ENCODE data around the gene PDE11A. TPM values are rescaled to one million over a fixed set of nuclear protein-coding genes. Genes with fewer than 3 reads are reported as not detected.

The PDE11A gene
- total and polyA plus RNA-seq, 2 donors from 2014 or later, result 0.58 to 0.82 TPM

DNA sequence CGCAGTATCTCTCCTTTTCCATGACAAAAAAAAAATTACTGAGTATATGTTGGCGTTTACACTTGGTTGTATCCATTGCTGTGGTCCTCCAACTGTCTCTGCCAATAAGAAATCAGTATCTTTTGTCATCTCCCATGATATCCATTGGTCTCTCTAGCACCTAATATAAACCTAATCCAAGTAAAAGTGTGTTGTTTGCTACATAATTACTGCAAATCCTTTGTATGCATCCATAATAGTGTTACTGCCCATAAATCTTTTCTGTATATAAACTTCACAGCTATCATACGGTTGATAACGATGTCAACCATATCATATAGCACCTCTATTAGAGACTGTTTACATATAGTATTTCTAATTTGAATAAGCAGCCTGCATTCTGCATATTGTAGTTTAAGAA lies 453.1 kb downstream of the PDE11A start:
- intact Hi-C loops (cut with DNase I), result no loop called here
- Histone ChIP-seq H3K36me3 (ENCODE audit: control insufficient read depth in 2 of 3, insufficient read depth in 3 of 3, low read length in 3 of 3) (no peaks in the 10 kb centered on the region), H3K27ac (ENCODE audit: low read depth in 2 of 2, low read length in 2 of 2) (no peak overlapping the region), H3K4me3 (ENCODE audit: low read length in 3 of 3) (peak overlapping the region in 2 of 3 donors; percentile 89 to 95), H3K9me3 (ENCODE audit: control insufficient read depth in 2 of 3, insufficient read depth in 1 of 3, low read length in 3 of 3) (peaks cover 0 to 4% (median 0%) of the 10 kb centered on the region in 3 donors), H3K4me1 (ENCODE audit: control insufficient read depth in 2 of 3, insufficient read depth in 2 of 3, low read depth in 1 of 3, low read length in 3 of 3) (peaks cover 0 to 4% (median 2%) of the 10 kb centered on the region in 3 donors), H3K9ac (ENCODE audit: low read length in 3 of 3) (peak overlapping the region in 1 of 3 donors; percentile 89), H3K27me3 (ENCODE audit: control insufficient read depth, insufficient read depth, low read length) (no peaks in the 10 kb centered on the region)
- TF ChIP-seq, protein P1, sequence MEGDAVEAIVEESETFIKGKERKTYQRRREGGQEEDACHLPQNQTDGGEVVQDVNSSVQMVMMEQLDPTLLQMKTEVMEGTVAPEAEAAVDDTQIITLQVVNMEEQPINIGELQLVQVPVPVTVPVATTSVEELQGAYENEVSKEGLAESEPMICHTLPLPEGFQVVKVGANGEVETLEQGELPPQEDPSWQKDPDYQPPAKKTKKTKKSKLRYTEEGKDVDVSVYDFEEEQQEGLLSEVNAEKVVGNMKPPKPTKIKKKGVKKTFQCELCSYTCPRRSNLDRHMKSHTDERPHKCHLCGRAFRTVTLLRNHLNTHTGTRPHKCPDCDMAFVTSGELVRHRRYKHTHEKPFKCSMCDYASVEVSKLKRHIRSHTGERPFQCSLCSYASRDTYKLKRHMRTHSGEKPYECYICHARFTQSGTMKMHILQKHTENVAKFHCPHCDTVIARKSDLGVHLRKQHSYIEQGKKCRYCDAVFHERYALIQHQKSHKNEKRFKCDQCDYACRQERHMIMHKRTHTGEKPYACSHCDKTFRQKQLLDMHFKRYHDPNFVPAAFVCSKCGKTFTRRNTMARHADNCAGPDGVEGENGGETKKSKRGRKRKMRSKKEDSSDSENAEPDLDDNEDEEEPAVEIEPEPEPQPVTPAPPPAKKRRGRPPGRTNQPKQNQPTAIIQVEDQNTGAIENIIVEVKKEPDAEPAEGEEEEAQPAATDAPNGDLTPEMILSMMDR (IDR thresholded peaks at IDR 0.05; ENCODE audit: borderline replicate concordance, extremely low read depth, insufficient read depth), result no peak
- no peak for FAIRE-seq
- DNase-seq, result no peak

DNA sequence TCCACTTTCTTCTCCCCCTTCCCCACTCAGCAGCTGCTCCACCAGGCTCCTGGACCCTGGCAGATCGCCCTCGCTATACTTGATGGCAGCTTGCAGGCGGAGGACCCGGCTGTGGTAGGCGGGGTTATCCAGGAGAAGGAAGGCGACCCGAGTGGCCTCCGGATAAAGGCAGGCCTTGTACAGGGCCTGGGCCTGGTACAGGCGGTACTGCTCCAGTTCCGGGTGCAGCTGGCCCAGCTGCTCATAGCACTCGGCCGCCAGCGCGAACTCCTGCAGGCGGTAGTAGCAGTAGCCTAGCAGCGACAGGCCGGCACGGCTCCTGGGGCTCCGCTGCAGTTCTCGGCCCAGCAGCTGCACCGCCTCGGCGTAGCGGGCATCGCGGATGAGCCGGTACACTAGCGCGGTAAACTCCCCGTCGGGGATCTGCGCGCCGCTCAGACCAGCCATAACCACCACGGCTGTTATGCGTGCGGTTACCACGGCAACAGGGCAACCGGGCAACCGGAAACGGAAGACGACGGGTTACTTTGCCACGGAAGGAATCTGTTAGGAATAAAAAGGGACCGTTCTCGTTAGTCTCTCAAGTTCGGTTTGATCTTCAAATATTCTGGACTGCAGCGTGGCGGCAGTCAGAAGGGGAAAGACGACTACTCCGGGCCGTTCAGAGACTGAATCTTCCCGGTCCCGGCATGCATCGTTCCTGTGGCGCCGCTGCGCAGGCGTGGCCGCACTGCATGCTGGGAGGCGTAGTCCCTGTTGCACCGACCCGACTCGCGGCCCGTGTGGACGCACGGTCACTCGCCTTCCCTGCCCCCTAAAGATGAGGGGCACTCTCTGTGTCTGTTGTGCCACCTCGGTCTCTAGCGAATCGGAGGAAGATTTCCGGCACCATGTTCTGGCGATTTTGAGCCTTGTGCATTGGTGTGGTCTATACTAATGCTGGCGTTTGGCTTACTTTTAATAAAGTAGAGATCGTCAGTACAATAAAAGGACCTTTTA lies 454.0 kb downstream of the PDE11A start:
- no peaks in the 10 kb centered on the region for H3K27me3 ChIP-seq (ENCODE audit: control insufficient read depth, insufficient read depth, low read length)
- H3K36me3 ChIP-seq (ENCODE audit: control insufficient read depth in 2 of 3, insufficient read depth in 3 of 3, low read length in 3 of 3), result no peaks in the 10 kb centered on the region
- peak overlapping the region; percentile 89 to 99 (median 95) for H3K4me3 ChIP-seq (ENCODE audit: low read length in 3 of 3)
- intact Hi-C loops (cut with DNase I), result no loop called here
- peaks cover 0 to 4% (median 0%) of the 10 kb centered on the region in 3 donors for H3K9me3 ChIP-seq (ENCODE audit: control insufficient read depth in 2 of 3, insufficient read depth in 1 of 3, low read length in 3 of 3)
- DNase-seq, result peak; percentile 94 to 97 (median 97)
- H3K9ac ChIP-seq (ENCODE audit: low read length in 3 of 3), result peak overlapping the region; percentile 52 to 98 (median 89)
- peak overlapping the region; percentile 98 to 99 for H3K27ac ChIP-seq (ENCODE audit: low read depth in 2 of 2, low read length in 2 of 2)
- peaks cover 0 to 4% (median 2%) of the 10 kb centered on the region in 3 donors for H3K4me1 ChIP-seq (ENCODE audit: control insufficient read depth in 2 of 3, insufficient read depth in 2 of 3, low read depth in 1 of 3, low read length in 3 of 3)
- no peak for FAIRE-seq
- TF ChIP-seq, protein P1 (IDR thresholded peaks at IDR 0.05; ENCODE audit: borderline replicate concordance, extremely low read depth, insufficient read depth), result no peak

DNA sequence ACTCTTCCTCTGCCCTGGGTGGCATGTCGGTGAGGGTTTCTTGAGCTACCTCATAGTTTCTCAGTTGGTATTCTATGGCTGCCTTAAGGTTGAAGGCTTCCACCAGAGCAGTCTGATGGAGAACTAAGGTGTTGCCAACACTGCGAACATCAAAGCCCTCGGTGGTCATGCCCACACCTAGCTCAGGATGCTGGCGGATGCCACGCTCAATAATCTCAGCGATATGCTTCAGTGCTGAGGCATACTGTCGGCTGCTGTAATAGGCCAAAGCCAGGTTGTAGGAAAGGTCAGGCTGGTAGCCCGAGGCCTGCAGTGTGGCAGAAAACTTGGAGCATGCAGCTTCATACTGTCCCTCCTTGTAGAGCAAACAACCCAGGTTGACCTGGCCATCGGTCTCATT lies 454.7 kb downstream of the PDE11A start:
- Histone ChIP-seq H3K36me3 (ENCODE audit: control insufficient read depth in 2 of 3, insufficient read depth in 3 of 3, low read length in 3 of 3) (no peaks in the 10 kb centered on the region), H3K4me3 (ENCODE audit: low read length in 3 of 3) (peak overlapping the region; percentile 89 to 99 (median 95)), H3K4me1 (ENCODE audit: control insufficient read depth in 2 of 3, insufficient read depth in 2 of 3, low read depth in 1 of 3, low read length in 3 of 3) (peaks cover 0 to 4% (median 2%) of the 10 kb centered on the region in 3 donors), H3K27ac (ENCODE audit: low read depth in 2 of 2, low read length in 2 of 2) (no peak overlapping the region), H3K9me3 (ENCODE audit: control insufficient read depth in 2 of 3, insufficient read depth in 1 of 3, low read length in 3 of 3) (peaks cover 0 to 4% (median 0%) of the 10 kb centered on the region in 3 donors), H3K27me3 (ENCODE audit: control insufficient read depth, insufficient read depth, low read length) (no peaks in the 10 kb centered on the region), H3K9ac (ENCODE audit: low read length in 3 of 3) (peak overlapping the region in 2 of 3 donors; percentile 20 to 89)
- TF ChIP-seq, protein P1 (IDR thresholded peaks at IDR 0.05; ENCODE audit: borderline replicate concordance, extremely low read depth, insufficient read depth), result no peak
- intact Hi-C loops (cut with DNase I), result no loop called here
- DNase-seq (no peak), FAIRE-seq (no peak)

Data from kidney (tissue), 14 donors.